ENCODE measurements around the gene PIK3CB. TPM values are rescaled to one million over a fixed set of nuclear protein-coding genes. Genes with fewer than 3 reads are reported as not detected.

PIK3CB gene
- total and polyA plus RNA-seq, 10 of the 15 experiments (the other 5 are each of a cell fraction or from before 2014, with no cell fraction given): 5.0 to 18.4 (median 10.4) TPM

DNA sequence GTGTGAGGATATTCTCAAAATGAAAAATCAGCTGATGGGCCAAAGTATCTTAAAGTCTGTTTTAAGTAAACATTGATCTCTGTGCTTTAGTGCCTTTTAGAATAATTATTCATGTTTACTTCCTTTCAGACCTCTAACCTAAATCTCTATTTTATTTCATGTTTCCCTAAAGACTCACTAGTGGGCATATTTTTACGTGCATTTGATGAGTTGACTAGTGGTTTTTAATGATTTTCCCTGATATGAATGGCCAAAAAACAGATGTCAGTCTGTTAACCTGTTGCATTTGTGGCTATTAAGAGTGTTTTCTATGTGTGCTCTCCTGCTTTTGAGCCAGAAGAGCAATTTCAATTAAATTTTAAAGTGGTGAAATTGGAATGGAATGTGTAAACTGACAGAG is 219.3 kb downstream of the PIK3CB start:
- CTCF ChIA-PET: interaction anchor here (0.9 to 1.6 kb wide), 3 partner anchors 10 to 308 kb away, joined by 3 to 5 read pairs (median 4); partner anchors contain the start of gene CEP70

GRCh38 chr3:138609898-138610266 is 224.8 kb downstream of the PIK3CB start:
- H3K9me3 ChIP-seq (replicated peaks; ENCODE audit: control insufficient read depth, insufficient read depth, low read length): no peaks in the 10 kb centered on the region
- RAD21 ChIA-PET (ENCODE audit: unreplicated experiment): interaction anchor here (1.6 kb wide), 2 partner anchors 12 to 16 kb away, joined by 3 read pairs; partner anchors contain the start of gene CEP70
- no peak for ATAC-seq
- CTCF ChIA-PET: interaction anchor here (1.6 to 3.4 kb wide), 3 partner anchors 16 to 306 kb away, joined by 7 to 20 read pairs (median 11); partner anchors contain the start of gene CEP70
- SMC1A ChIA-PET (ENCODE audit: uncharacterized antibody, unreplicated experiment): interaction anchor here (1.5 kb wide), 1 partner anchor 77 kb away, joined by 4 read pairs; no protein-coding TSS in a partner anchor
- no peaks in the 10 kb centered on the region for H3K79me2 ChIP-seq (ENCODE audit: control insufficient read depth, insufficient read depth, low read length)
- in situ Hi-C loops (cut with MboI): no loop called here
- H3K9ac ChIP-seq (ENCODE audit: control insufficient read depth, insufficient read depth, low read length): peak overlapping the region; percentile 84; the same call in 1 of the 2 replicates
- H3K4me3 ChIP-seq: peak overlapping the region; percentile 68
- no peak for FAIRE-seq
- POLR2A ChIA-PET: interaction anchor here (1.2 kb wide), 1 partner anchor 16 kb away, joined by 3 read pairs; no protein-coding TSS in a partner anchor
- no peak overlapping the region for H3K27ac ChIP-seq (ENCODE audit: control insufficient read depth, insufficient read depth)
- H3K27me3 ChIP-seq (replicated peaks in 1 of 2; ENCODE audit: control insufficient read depth in 2 of 2, insufficient read depth in 2 of 2, low read length in 1 of 2): no peaks in the 10 kb centered on the region
- TF ChIP-seq SPI1 (IDR thresholded peaks at IDR 0.05; ENCODE audit: borderline replicate concordance, insufficient read depth, low read depth, low read length) (no peak), ATF3 (IDR thresholded peaks at IDR 0.05; ENCODE audit: borderline replicate concordance, extremely low read depth, low read depth, low read length) (no peak), MLLT1 (IDR thresholded peaks at IDR 0.05) (peak; percentile 84; the same call in 1 of the 2 replicates), KDM1A (IDR thresholded peaks at IDR 0.05; ENCODE audit: borderline replicate concordance) (no peak), PRDM15 (CRISPR knock-in tag; IDR thresholded peaks at IDR 0.05) (no peak), KLF5 (IDR thresholded peaks at IDR 0.05; ENCODE audit: partially characterized antibody) (no peak), SP1 (IDR thresholded peaks at IDR 0.05; ENCODE audit: low read depth, low read length) (no peak), ZNF24 (IDR thresholded peaks at IDR 0.05) (no peak)
- intact Hi-C loops (cut with micrococcal nuclease; ENCODE audit: unreplicated experiment): no loop called here
- H3K4me2 ChIP-seq (ENCODE audit: control insufficient read depth, insufficient read depth): peak overlapping the region; percentile 99
- WGBS (ENCODE audit: insufficient coverage, insufficient replicate concordance, low lambda C conversion rate, missing lambda C conversion rate): 18% methylated on average over 6 of the region's 6 CpGs
- peak overlapping the region; percentile 98 for H2AFZ ChIP-seq (ENCODE audit: control insufficient read depth, low read depth, low read length)
- H4K20me1 ChIP-seq (ENCODE audit: control insufficient read depth, insufficient read depth): no peaks in the 10 kb centered on the region
- TSS peak; percentile 83 for BruUV-seq (replicated peaks)
- H3K36me3 ChIP-seq (ENCODE audit: control insufficient read depth in 2 of 2, insufficient read depth in 2 of 2, low read length in 1 of 2): no peaks in the 10 kb centered on the region
- H3K4me1 ChIP-seq (ENCODE audit: control insufficient read depth, insufficient read depth, low read length): peaks cover 5% of the 10 kb centered on the region
- no peak for DNase-seq (ENCODE audit: low read depth, low spot score)

More for the DNA sequence above, 219.3 kb downstream of the PIK3CB start:
- POLR2A ChIA-PET: no interaction called here
- intact Hi-C loops (cut with micrococcal nuclease; ENCODE audit: unreplicated experiment): no loop called here
- no peaks in the 10 kb centered on the region for H3K36me3 ChIP-seq (ENCODE audit: control insufficient read depth in 2 of 2, insufficient read depth in 2 of 2, low read length in 1 of 2)
- no peaks in the 10 kb centered on the region for H3K79me2 ChIP-seq (ENCODE audit: control insufficient read depth, insufficient read depth, low read length)
- H3K27ac ChIP-seq (ENCODE audit: control insufficient read depth, insufficient read depth): no peak overlapping the region
- TF ChIP-seq TCF12 (IDR thresholded peaks at IDR 0.05; ENCODE audit: low read depth, low read length): no peak
- TF ChIP-seq TARDBP (IDR thresholded peaks at IDR 0.05; ENCODE audit: borderline replicate concordance): no peak
- TF ChIP-seq HDAC2 (IDR thresholded peaks at IDR 0.05): no peak
- TF ChIP-seq PAX8 (IDR thresholded peaks at IDR 0.05): no peak
- TF ChIP-seq MYB (IDR thresholded peaks at IDR 0.05; ENCODE audit: borderline replicate concordance, low read depth, low read length): no peak
- TF ChIP-seq RUNX3 (IDR thresholded peaks at IDR 0.05; ENCODE audit: low read length): no peak
- H3K27me3 ChIP-seq (replicated peaks in 1 of 2; ENCODE audit: control insufficient read depth in 2 of 2, insufficient read depth in 2 of 2, low read length in 1 of 2): no peaks in the 10 kb centered on the region
- FAIRE-seq: no peak
- no peak overlapping the region for H2AFZ ChIP-seq (ENCODE audit: control insufficient read depth, low read depth, low read length)
- H3K4me1 ChIP-seq (ENCODE audit: control insufficient read depth, insufficient read depth, low read length): no peaks in the 10 kb centered on the region
- H3K9me3 ChIP-seq (replicated peaks; ENCODE audit: control insufficient read depth, insufficient read depth, low read length): no peaks in the 10 kb centered on the region
- H3K4me2 ChIP-seq (ENCODE audit: control insufficient read depth, insufficient read depth): no peak overlapping the region
- no peak for ATAC-seq
- SMC1A ChIA-PET (ENCODE audit: uncharacterized antibody, unreplicated experiment): interaction anchor here (1.1 kb wide), 1 partner anchor 83 kb away, joined by 3 read pairs; no protein-coding TSS in a partner anchor
- BruUV-seq (replicated peaks): no TSS peak
- in situ Hi-C loops (cut with MboI): no loop called here
- RAD21 ChIA-PET (ENCODE audit: unreplicated experiment): no interaction called here
- H3K4me3 ChIP-seq: no peak overlapping the region
- no peak overlapping the region for H3K9ac ChIP-seq (ENCODE audit: control insufficient read depth, insufficient read depth, low read length)
- WGBS (ENCODE audit: insufficient coverage, insufficient replicate concordance, low lambda C conversion rate, missing lambda C conversion rate): 96% methylated on average over 1 of the region's 1 CpG
- H4K20me1 ChIP-seq (ENCODE audit: control insufficient read depth, insufficient read depth): no peaks in the 10 kb centered on the region
- no peak for DNase-seq (ENCODE audit: low read depth, low spot score)
